CD4-positive, CD25-positive, alpha-beta regulatory T cell (primary cell): ENCODE measurements around the gene MIP. TPM values are rescaled to one million over a fixed set of nuclear protein-coding genes. Genes with fewer than 3 reads are reported as not detected.
"Not testable (repeated sequence)": the region's sequence is repeated elsewhere in the genome, so short reads cannot be mapped to it uniquely, and the experiment has no call there.

Source experiments
- ATAC-seq, 2 donors: fragments of 150-1000 bp; cut with Tn5 transposase; one replicate each; pipeline ENCODE4 v1.10.0; 2021; ENCODE audit warnings: low read depth in 2 of 2, moderate number of reproducible peaks in 2 of 2, moderate library complexity in 1 of 2
- DNase-seq, 3 donors: peaks; one replicate each; pipeline versions ENCODE4 v3.0.0 to v3.0.0-alpha.2; 2012 to 2022; ENCODE audit warnings: mixed read lengths in 1 of 3
- H3K27ac ChIP-seq: one replicate; pipeline ENCODE4 v1.7.0; 2013; ENCODE audit warnings: mild to moderate bottlenecking, low read length; ENCODE audit not compliant: insufficient read depth, poor library complexity, severe bottlenecking
- H3K27me3 ChIP-seq: one replicate; pipeline ENCODE4 v1.7.0; 2013; ENCODE audit warnings: low read length; ENCODE audit not compliant: control insufficient read depth, insufficient read depth
- H3K36me3 ChIP-seq: one replicate; pipeline ENCODE4 v1.7.0; 2013; ENCODE audit warnings: mild to moderate bottlenecking, low read length, moderate library complexity; ENCODE audit not compliant: control insufficient read depth, insufficient read depth
- H3K4me1 ChIP-seq: 2 replicates; pipeline ENCODE4 v1.7.0; 2013; ENCODE audit warnings: mild to moderate bottlenecking, low read length; ENCODE audit not compliant: insufficient read depth, control insufficient read depth, poor library complexity, severe bottlenecking
- H3K4me3 ChIP-seq: one replicate; pipeline ENCODE4 v1.7.0; 2013; ENCODE audit warnings: low read depth, mild to moderate bottlenecking, low read length, moderate library complexity
- H3K9me3 ChIP-seq, 2 experiments: 1 replicate in 1 of 2; 2 replicates in 1 of 2; pipeline ENCODE4 v1.7.0; 2013; ENCODE audit warnings: low read length in 2 of 2, mild to moderate bottlenecking in 1 of 2, moderate library complexity in 1 of 2; ENCODE audit not compliant: control insufficient read depth in 2 of 2
- H3K27ac Mint-ChIP-seq, 3 donors: one replicate each; pipeline ENCODE4 v1.8.0; 2020 to 2022; ENCODE audit warnings: mild to moderate bottlenecking in 3 of 3, mixed read lengths in 3 of 3, moderate library complexity in 2 of 3
- H3K27me3 Mint-ChIP-seq: one replicate; pipeline ENCODE4 v1.8.0; 2022; ENCODE audit warnings: mild to moderate bottlenecking, mixed read lengths
- H3K36me3 Mint-ChIP-seq: one replicate; pipeline ENCODE4 v1.8.0; 2020; ENCODE audit warnings: mixed read lengths
- H3K4me1 Mint-ChIP-seq, 4 donors: one replicate each; pipeline ENCODE4 v1.8.0; 2020 to 2022; ENCODE audit warnings: mixed read lengths in 4 of 4, mild to moderate bottlenecking in 1 of 4
- H3K4me3 Mint-ChIP-seq, 4 donors: one replicate each; pipeline ENCODE4 v1.8.0; 2020 to 2022; ENCODE audit warnings: mild to moderate bottlenecking in 4 of 4, mixed read lengths in 4 of 4, moderate library complexity in 3 of 4
- H3K9me3 Mint-ChIP-seq, 7 donors: one replicate each; pipeline ENCODE4 v1.8.0; 2020 to 2022; ENCODE audit warnings: mixed read lengths in 7 of 7, mild to moderate bottlenecking in 3 of 7, moderate library complexity in 2 of 7
- polyA plus RNA-seq, 4 donors: library from polyadenylated mRNA; unstranded; fragments of 300-500 nt; fragmentation: Illumina TruSeq; gene quantifications; one replicate each; pipeline ENCODE4 v1.2.3, GENCODE V29; 2021
- total RNA-seq: library from RNA; stranded (reverse); gene quantifications from one replicate; pipeline ENCODE4 v1.2.3, GENCODE V29; 2022

MIP gene
- total RNA-seq (not detected), polyA plus RNA-seq (under 1 TPM in 3 of 4 donors, not detected in 1; 0.07 to 0.24 (median 0.09) TPM)

DNA sequence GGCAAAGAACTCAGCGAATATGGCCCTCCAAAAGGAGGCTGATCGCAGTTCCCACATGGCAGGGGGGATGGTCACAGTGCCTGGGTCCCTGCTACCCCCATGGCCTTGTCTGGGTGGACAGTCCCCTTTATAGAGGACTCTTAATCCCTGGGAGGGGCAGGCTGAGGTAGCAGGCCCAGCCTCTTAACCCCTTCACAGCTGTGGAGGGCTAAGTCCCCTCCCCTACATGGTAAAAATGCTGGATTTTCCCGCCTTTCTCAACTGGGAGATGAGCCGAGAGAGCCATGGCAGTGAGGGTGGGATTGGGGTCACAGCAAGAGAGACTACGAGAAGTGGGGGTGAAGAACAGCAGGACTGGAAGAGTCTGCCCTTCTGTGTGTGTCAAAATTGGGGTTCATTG is at the start of gene MIP:
Gene MIP (minus strand): TSS at position 101 of the 400 bp plus-strand sequence. CDS start 44 bp downstream, at position 57.
- Histone ChIP-seq H3K36me3 (no peaks in the 10 kb centered on the region), H3K27me3 (no peaks in the 10 kb centered on the region), H3K4me3 (no peak within 1 kb of the TSS), H3K9me3 (no peaks in the 10 kb centered on the region), H3K4me1 (peaks cover 3% of the 10 kb centered on the region), H3K27ac (no peak within 1 kb of the TSS)
- ATAC-seq (no peak), DNase-seq (no peak)
- no peak within 1 kb of the TSS for H3K27ac Mint-ChIP-seq
- H3K27me3 Mint-ChIP-seq: peaks cover 8% of the 10 kb centered on the region
- H3K4me3 Mint-ChIP-seq: no peak within 1 kb of the TSS
- peaks cover 5 to 7% (median 6%) of the 10 kb centered on the region in 4 donors for H3K4me1 Mint-ChIP-seq
- H3K36me3 Mint-ChIP-seq: no peaks in the 10 kb centered on the region
- no peaks in the 10 kb centered on the region for H3K9me3 Mint-ChIP-seq

DNA sequence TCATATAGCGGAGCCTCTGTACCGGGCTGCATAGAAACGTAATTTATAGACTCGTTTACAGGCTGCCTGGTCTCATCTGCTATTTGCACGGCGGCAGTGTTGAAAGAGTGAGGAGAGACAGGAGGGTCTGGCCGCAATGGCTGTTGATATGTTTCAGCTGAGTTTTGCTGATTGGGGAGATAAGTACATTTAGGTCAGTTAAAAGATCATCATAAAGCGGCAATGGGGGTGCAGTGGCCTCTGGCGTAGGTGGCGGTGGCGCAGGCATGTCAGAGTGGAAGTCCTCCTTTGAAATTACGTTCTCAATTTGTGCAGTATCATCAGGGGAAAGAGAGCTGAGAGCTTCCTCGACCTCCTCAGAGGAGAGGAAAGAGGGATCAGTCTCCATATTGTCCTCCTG is 45.4 kb upstream of the MIP start:
- DNase-seq, ATAC-seq, H3K27ac ChIP-seq, H3K36me3 ChIP-seq, H3K4me1 Mint-ChIP-seq, H3K36me3 Mint-ChIP-seq, H3K9me3 ChIP-seq, H3K4me3 ChIP-seq, H3K4me1 ChIP-seq, H3K9me3 Mint-ChIP-seq, H3K27me3 Mint-ChIP-seq, H3K27me3 ChIP-seq: not testable (repeated sequence)
- peak overlapping the region in 1 of 4 donors; percentile 21 for H3K4me3 Mint-ChIP-seq
- peak overlapping the region in 1 of 3 donors; percentile 38 for H3K27ac Mint-ChIP-seq

DNA sequence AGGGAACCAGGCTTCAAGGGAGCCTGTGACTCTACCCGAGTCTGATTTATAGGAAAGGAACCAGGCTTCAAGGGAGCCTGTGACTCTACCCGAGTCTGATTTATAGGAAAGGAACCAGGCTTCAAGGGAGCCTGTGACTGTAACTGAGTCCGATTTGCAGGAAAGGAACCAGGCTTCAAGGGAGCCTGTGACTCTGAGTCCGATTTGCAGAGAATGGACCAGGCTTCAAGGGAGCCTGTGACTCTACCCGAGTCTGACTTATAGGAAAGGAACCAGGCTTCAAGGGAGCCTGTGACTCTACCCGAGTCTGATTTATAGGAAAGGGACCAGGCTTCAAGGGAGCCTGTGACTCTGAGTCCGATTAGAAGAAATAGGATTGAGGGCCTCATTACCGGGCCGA is 45.0 kb upstream of the MIP start:
- H3K9me3 Mint-ChIP-seq, H3K4me3 Mint-ChIP-seq, H3K4me1 ChIP-seq: not testable (repeated sequence)

DNA sequence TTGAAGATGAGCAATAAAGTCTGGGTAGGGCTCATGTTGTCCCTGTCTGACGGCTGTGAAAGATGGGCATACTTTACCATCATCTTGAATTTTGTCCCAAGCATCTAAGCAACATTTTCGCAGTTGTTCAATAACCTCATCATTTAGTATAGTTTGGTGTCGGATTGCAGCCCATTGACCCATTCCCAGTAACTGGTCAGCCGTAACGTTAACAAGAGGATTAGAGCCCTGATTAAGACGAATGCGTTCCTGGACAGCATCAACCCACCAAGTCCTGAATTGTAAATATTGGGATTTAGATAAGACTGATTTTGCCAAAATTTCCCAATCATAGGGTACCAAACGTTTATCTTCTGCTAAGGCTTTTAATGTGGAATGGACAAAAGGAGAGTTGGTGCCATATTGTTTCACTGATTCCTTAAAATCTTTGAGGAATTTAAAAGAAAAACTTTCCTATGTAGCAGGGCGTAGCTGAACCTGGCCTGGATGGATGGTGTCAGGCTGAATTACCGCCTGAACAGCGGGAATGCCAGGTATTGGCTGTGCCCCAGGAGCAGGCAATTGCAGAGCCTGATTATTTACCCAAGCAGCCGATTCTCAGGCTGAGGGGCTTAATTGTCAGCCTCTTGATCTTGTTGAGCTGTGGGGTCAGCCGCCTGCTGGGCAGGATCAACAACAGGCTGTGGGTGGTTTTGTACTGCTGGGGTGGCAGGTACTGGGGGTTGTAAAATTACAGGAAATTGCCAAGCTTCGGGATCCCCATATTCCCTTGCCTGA is 43.9 kb upstream of the MIP start:
- not testable (repeated sequence) for H3K4me3 ChIP-seq, H3K27me3 Mint-ChIP-seq, H3K4me1 ChIP-seq, H3K4me1 Mint-ChIP-seq, H3K27ac ChIP-seq, H3K4me3 Mint-ChIP-seq, H3K36me3 ChIP-seq, H3K27me3 ChIP-seq, DNase-seq, H3K9me3 Mint-ChIP-seq, ATAC-seq, H3K9me3 ChIP-seq, H3K36me3 Mint-ChIP-seq, H3K27ac Mint-ChIP-seq

More for the DNA sequence above, 45.0 kb upstream of the MIP start:
- not testable (repeated sequence) for ATAC-seq, H3K27ac Mint-ChIP-seq, H3K9me3 ChIP-seq, H3K4me3 ChIP-seq, H3K36me3 ChIP-seq, H3K27me3 ChIP-seq, H3K4me1 Mint-ChIP-seq, H3K36me3 Mint-ChIP-seq, DNase-seq, H3K27me3 Mint-ChIP-seq, H3K27ac ChIP-seq

DNA sequence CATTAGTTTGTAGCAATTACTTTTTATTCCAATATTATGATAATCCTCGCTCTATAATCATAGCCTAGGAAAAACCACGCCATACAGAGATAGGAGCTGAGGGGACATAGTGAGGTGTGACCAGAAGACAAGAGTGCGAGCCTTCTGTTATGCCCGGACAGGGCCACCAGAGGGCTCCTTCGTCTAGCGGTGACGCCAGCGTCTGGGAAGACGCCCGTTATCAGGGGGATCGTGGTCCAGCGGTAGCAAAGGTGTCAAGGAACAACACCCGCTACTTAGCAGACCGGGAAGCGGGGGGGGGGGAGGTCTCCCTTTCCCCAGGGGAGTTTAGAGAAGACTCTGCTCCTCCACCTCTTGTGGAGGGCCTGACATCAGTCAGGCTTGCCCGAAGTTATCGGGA is 42.2 kb upstream of the MIP start:
- H3K27me3 ChIP-seq, H3K9me3 ChIP-seq, H3K4me1 Mint-ChIP-seq, H3K36me3 ChIP-seq, H3K27ac ChIP-seq, H3K27me3 Mint-ChIP-seq, H3K4me1 ChIP-seq, ATAC-seq, H3K4me3 ChIP-seq, H3K9me3 Mint-ChIP-seq, H3K36me3 Mint-ChIP-seq: not testable (repeated sequence)
- DNase-seq: peak; percentile 23 to 46 (median 43)
- Mint-ChIP-seq H3K4me3 (peak overlapping the region in 2 of 4 donors; percentile 59 to 73), H3K27ac (peak overlapping the region in 1 of 3 donors; percentile 55)

DNA sequence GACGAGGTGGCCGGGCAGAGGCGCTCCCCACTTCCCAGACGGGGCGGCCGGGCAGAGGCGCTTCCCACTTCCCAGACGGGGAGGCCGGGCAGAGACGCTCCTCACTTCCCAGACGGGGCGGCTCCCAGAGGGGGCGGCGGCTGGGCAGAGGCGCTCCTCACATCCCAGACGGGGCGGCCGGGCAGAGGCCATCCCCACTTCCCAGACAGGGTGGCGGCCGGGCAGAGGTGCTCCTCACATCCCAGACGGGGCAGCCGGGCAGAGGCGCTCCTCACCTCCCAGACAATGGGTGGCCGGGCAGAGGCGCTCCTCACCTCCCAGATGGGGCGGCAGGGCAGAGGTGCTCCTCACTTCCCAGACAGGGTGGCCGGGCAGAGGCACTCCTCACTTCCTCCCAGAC is 40.0 kb upstream of the MIP start:
- H3K27me3 Mint-ChIP-seq: peaks cover 31% of the 10 kb centered on the region
- H3K4me3 ChIP-seq, ATAC-seq, DNase-seq, H3K9me3 ChIP-seq, H3K4me1 Mint-ChIP-seq, H3K27ac Mint-ChIP-seq, H3K36me3 ChIP-seq, H3K27ac ChIP-seq, H3K9me3 Mint-ChIP-seq, H3K4me3 Mint-ChIP-seq, H3K4me1 ChIP-seq, H3K27me3 ChIP-seq, H3K36me3 Mint-ChIP-seq: not testable (repeated sequence)

DNA sequence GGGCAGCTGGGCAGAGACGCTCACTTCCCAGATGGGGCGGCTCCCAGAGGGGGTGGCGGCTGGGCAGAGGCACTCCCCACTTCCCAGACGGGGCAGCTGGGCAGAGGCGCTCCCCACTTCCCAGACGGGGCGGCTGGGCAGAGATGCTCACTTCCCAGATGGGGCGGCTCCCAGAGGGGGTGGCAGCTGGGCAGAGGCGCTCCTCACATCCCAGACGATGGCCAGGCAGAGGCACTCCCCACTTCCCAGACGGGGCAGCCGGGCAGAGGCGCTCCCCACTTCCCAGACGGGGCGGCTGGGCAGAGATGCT is 39.6 kb upstream of the MIP start:
- not testable (repeated sequence) for H3K27ac ChIP-seq, H3K27me3 ChIP-seq, H3K9me3 ChIP-seq, DNase-seq, H3K36me3 Mint-ChIP-seq, H3K4me1 Mint-ChIP-seq, H3K4me3 ChIP-seq, H3K4me1 ChIP-seq, H3K4me3 Mint-ChIP-seq, ATAC-seq, H3K36me3 ChIP-seq, H3K27ac Mint-ChIP-seq, H3K9me3 Mint-ChIP-seq
- peaks cover 35% of the 10 kb centered on the region for H3K27me3 Mint-ChIP-seq

DNA sequence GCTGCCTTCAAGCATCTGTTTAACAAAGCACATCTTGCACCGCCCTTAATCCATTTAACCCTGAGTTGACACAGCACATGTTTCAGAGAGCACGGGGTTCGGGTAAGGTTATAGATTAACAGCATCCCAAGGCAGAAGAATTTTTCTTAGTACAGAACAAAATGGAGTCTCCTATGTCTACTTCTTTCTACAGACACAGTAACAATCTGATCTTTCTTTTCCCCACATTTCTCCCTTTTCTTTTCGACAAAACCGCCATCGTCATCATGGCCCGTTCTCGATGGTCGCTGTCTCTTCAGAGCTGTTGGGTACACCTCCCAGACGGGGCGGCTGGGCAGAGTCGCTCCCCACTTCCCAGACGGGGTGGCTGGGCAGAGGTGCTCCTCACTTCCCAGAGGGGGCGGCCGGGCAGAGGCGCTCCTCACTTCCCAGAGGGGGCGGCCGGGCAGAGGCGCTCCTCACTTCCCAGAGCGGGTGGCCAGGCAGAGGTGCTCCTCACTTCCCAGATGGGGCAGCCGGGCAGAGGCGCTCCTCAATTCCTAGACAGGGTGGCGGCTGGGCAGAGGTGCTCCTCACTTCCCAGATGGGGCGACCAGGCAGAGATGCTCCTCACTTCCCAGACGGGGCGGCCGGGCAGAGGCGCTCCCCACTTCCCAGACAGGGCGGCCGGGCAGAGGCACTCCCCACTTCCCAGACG is 39.1 kb upstream of the MIP start:
- H3K27ac Mint-ChIP-seq, H3K4me3 Mint-ChIP-seq, H3K27ac ChIP-seq, H3K4me1 ChIP-seq, H3K4me1 Mint-ChIP-seq, H3K36me3 ChIP-seq, DNase-seq, H3K36me3 Mint-ChIP-seq, ATAC-seq, H3K4me3 ChIP-seq, H3K9me3 Mint-ChIP-seq, H3K9me3 ChIP-seq: not testable (repeated sequence)
- peaks cover 37% of the 10 kb centered on the region for H3K27me3 Mint-ChIP-seq
- peaks cover 12% of the 10 kb centered on the region for H3K27me3 ChIP-seq
